GM21528 (cell line): ENCODE data around the gene RNF151.

ENCODE experiments used
- ATAC-seq: cut with Tn5 transposase; IDR thresholded peaks from one replicate; pipeline ENCODE4 v1.9.1; 2021; ENCODE audit warnings: mild to moderate bottlenecking, moderate library complexity; ENCODE audit not compliant: unreplicated experiment, low FRiP score

Gene RNF151

GRCh38 chr16:1976216-1976520 is 9.5 kb downstream of the RNF151 start:
- ATAC-seq = no peak

DNA sequence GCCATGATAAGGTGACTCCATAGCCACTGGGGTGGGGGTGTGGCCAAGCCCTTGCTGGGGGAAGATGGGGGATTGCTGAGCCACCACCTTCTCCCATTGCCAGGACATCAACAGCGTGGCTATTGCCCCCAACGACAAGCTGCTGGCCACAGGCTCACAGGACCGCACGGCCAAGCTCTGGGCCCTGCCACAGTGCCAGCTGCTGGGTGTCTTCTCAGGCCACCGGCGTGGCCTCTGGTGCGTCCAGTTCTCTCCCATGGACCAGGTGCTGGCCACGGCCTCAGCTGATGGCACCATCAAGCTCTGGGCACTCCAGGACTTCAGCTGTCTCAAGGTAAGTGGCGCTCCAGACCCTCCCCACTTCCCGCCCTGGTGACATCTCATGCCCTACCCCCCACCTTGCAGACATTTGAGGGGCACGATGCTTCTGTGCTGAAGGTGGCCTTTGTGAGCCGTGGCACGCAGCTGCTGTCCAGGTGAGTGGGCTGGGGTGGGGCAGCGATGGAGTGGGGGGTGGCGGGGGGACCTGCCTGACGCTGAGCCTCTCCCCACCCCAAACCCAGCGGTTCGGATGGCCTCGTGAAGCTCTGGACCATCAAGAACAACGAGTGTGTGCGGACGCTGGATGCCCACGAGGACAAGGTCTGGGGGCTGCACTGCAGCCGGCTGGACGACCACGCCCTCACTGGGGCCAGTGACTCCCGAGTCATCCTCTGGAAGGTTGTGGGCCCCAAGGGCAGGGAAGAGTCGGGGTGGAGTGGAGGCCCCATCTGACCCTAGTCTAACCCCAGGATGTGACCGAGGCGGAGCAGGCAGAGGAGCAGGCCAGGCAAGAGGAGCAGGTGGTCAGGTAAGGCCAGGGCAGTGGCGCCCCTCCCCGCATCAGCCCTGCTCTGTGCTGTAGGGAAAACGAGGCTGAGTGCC is 10.6 kb downstream of the RNF151 start:
- ATAC-seq = no peak

DNA sequence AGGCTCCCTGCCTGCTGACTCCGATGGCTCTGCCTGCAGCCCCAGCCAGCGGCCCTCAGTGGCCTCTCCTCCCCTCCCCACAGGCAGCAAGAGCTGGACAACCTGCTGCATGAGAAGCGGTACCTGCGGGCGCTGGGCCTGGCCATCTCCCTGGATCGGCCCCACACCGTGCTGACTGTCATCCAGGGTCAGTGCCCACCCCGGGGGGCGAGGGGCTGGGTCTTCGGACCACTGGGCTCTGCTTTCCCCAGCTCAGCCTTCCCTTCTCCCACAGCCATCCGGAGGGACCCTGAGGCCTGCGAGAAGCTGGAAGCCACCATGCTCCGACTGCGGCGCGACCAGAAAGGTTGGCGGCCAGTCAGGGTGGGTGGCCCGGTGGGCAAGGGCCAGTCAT is 11.2 kb downstream of the RNF151 start:
- ATAC-seq = no peak

DNA sequence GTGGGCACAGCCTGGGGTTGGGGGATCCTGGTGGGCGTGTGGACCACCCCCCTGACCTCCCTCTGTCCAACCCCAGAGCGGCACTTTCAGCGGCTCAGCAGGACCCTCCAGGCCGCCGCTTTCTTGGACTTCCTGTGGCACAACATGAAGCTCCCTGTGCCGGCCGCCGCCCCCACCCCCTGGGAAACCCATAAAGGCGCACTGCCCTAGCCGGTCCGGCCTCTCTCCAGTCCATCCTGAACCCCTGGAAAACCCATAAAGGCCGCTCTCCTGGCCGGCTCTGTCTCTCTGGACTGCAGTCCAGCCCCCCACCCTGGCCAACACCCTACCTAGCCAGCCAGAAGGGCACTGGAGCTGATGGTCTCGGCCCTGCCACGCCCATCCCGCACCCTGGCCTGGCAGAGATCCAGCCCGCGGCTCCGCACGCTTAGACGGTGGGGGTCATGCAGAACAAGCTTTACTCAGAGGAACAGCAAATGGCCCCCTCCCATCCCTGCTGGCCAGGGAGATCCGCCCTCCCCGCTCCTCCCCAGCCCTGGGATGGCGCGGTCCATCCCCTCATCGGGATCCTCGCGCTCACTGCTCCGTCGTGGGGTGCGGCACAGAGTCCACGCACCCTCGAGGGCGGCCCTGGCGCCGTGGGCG is 11.9 kb downstream of the RNF151 start:
- no peak for ATAC-seq

DNA sequence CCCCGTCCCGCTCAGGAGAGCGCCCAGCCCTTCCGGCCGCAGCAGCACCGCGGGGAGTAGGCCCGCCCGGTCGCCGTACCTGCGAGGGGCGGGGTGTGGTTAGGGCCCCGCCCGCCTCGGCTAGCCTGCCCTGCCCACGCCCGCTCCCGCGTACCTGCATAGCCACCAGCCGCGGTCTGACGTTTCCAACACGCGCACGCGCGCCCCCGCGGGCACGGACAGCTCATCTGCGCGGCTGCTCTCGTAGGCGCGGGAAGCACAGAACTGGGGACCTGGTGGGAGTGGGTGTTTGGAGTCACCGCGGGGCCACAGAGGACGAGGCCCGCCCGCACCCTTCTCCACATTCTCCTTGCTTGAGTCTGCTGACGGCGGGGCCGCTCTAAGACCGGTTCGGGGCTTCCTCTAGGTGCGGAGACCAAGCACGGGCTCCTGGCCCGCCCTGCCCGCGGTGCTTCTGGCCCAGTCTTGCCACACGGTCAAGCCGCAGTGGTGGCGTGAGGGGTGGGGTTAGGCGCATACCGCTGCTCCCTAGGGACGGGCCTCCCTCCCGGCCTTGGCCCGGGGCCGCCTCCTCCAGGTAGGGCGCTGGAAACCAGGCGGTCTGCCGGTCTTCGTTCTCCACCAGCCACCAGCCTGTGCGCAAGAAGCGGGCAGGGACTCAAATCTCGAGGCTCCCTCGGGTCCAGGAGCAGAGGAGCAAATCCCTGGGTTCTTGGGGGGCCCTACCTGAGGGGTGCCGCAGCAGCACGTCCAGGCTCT is 12.8 kb downstream of the RNF151 start:
- ATAC-seq = no peak

DNA sequence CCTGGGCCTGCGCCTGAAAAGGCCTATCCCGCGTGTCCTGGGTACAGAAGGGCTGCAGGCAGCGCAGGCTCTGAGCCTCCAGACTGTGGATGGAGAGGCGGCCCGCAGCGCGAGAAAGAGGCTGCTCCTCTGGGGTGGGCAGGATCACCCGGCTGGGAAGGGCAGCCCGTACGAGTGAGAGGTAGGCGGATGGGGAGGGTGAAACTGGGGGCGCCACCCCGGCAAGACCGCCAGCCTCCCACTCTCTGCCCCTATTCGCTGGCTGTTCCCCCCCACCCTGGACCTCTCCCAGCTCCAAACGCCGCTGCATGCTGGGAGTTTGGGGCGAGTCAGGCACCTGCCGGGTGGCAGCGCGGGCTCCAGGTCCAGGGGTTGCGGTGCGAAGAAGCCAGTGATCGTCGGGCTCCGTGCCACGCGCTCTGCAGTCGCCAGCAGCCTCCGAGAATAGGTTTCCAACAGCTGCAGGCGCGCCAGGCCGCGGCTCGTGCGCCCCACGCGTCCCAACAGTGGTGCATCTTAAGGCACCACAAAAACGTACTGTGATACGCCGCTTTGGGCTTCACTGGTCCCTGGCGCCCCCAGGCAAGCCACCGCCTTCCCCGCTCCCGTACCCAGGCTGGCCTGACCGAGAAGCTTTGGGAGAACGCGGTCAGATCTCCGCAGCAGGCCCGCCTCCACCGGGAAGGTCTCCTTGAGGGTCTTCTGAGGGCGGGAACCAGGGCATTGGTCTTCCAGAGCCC is 13.5 kb downstream of the RNF151 start:
- no peak for ATAC-seq

DNA sequence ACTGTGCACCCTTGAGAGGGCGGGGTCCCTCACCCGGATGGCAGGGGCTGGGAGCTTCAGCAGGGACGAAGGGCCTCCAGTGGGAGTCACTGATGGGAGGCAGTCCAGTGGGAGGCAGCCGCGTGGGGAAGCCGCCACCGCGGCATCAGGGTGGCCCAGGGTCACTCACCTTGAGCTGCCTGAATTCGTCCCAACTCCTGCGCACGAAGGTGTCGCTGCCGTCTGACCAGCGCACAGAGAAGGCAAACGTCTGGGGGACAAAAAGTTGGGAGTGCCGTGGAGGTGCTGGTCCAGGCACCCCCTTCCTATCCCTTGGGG is 14.1 kb downstream of the RNF151 start:
- ATAC-seq = no peak

GRCh38 chr16:1981398-1981836 is 14.8 kb downstream of the RNF151 start, which contains the start of gene NOXO1:
Gene NOXO1 (minus strand): TSS chr16:1981469. CDS start chr16:1981179, 290 bp downstream.
- ATAC-seq = no peak

DNA sequence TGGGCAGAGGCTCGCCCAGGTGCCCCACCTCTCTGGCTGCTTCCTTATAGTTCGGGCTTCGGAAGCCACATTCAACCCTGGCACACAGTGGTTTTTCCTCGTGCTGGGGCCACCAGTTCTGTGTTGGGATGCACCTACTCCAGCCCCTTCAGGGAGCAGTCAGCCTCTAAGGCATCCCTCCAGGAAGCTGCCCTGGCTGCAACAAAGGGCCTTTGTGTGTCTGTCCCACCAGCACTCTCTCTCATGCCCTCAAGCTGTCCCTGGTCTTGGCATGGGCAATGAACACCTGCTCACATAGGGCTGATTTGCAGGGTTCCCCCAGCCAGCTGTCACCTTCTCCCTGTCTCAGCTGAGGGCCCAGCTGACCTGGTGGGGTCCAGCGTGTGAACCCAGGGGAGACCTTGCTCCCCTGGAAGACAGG is 15.4 kb downstream of the RNF151 start:
- ATAC-seq = no peak

GRCh38 chr16:1982991-1983543 is 16.4 kb downstream of the RNF151 start:
- ATAC-seq = peak; percentile 33

DNA sequence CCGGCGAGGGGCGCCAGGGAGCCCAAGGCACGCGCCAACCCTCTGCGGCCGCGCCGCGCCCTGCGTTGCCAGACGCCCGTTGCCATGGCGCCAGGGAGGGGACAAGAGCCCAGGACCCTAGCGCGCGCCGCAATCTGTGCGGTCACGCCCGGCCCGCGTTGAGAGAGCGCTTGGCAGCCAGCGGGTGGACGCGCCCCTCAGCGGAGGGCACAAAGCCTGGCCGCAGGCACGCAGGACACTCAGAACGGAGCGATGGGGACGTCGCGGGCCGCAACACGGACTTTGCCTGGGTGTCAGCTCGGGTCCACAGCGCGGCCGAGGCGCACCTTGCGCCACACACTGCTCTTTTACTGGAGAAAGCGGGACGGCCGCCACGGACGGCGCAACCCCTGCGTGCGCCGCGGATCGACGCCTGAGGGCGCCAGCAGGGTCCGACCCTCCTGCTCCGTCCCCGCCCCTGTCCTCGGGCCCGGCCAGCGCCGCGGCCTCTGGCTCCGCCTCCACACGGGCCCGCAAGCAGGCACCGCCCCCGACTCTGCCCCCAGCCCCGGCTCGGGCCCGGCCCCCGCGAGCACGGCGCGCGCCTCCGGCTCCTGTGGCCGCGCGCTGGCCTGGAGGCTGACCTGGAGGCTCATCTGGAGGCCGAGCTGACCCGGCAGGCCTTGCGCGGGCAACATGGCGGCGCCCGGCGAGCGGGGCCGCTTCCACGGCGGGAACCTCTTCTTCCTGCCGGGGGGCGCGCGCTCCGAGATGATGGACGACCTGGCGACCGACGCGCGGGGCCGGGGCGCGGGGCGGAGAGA is 17.1 kb downstream of the RNF151 start, which contains the start of gene GFER:
TSS of gene GFER (plus strand) at position 650 of the 803 bp plus-strand sequence. CDS start at position 676, 26 bp downstream.
- ATAC-seq = peak; percentile 65

- ATAC-seq = no peak
These were observed 17.9 kb downstream of the RNF151 start for GRCh38 chr16:1984347-1985225.

GRCh38 chr16:1985466-1986150 is 19.0 kb downstream of the RNF151 start:
- no peak for ATAC-seq

DNA sequence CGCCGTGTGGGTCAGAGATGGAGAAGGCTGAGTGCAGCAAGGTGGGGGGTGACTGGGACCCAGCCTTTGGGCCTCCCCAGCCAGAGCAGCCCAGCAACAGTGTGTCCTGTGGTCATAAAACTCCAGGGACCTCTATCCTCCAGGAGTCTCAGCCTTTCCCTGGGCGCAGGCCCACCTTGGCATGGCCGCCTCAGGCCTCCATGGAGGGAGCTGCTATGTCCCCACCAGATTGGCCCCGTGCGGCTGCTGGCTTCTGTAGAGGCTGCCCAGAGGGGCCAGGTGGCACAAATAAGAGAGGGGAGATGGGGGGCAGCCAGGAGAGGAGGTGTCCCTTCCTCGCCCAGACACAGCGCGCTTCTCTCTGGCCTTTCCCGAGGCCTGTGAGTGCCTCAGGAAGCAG is 20.5 kb downstream of the RNF151 start:
- ATAC-seq = no peak

GRCh38 chr16:1989209-1990100 is 22.8 kb downstream of the RNF151 start, which contains the start of gene SYNGR3:
Gene SYNGR3 (plus strand): TSS chr16:1989970. CDS start chr16:1990103, 133 bp downstream.
- no peak for ATAC-seq

DNA sequence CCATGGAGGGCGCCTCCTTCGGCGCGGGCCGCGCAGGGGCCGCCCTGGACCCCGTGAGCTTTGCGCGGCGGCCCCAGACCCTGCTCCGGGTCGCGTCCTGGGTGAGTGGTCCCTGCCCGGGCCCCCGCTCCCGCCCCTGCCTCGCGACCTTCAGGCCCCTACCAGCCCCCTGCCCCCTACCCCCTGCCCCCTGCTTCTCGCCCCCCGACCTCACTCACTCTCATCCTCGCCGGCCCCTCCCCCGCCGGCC is 23.4 kb downstream of the RNF151 start:
- ATAC-seq = no peak
